Measurements from ENCODE around the gene SORBS2.
"Not testable (repeated sequence)": the region's sequence is repeated elsewhere in the genome, so short reads cannot be mapped to it uniquely, and the experiment has no call there.

The SORBS2 gene

GRCh38 chr4:185735866-185736400, 76.1 kb downstream of the SORBS2 start:
- no peak for DNase-seq

- DNase-seq: no peak
These were observed 77.1 kb downstream of the SORBS2 start for GRCh38 chr4:185734930-185735329.

GRCh38 chr4:185734214-185734613, 77.8 kb downstream of the SORBS2 start:
- DNase-seq: no peak

GRCh38 chr4:185730849-185731608, 81.0 kb downstream of the SORBS2 start:
- no peak for DNase-seq

- DNase-seq: no peak
These were observed 81.6 kb downstream of the SORBS2 start for GRCh38 chr4:185730387-185730786.

- DNase-seq: no peak
These were observed 82.6 kb downstream of the SORBS2 start for GRCh38 chr4:185729391-185729804.

GRCh38 chr4:185728893-185729292, 83.1 kb downstream of the SORBS2 start:
- DNase-seq: no peak

GRCh38 chr4:185726931-185727330, 85.1 kb downstream of the SORBS2 start:
- DNase-seq: no peak

GRCh38 chr4:185723631-185724260, 88.2 kb downstream of the SORBS2 start:
- no peak for DNase-seq

- no peak for DNase-seq
These were observed 90.0 kb downstream of the SORBS2 start for GRCh38 chr4:185722029-185722316.

GRCh38 chr4:185721190-185722028, 90.6 kb downstream of the SORBS2 start:
- DNase-seq: no peak

- DNase-seq: no peak
These were observed 92.5 kb downstream of the SORBS2 start for GRCh38 chr4:185719500-185719858.

GRCh38 chr4:185718578-185719499, 93.2 kb downstream of the SORBS2 start:
- no peak for DNase-seq

- DNase-seq: no peak
These were observed 94.6 kb downstream of the SORBS2 start for GRCh38 chr4:185717377-185717741.

- DNase-seq: no peak
These were observed 95.2 kb downstream of the SORBS2 start for GRCh38 chr4:185716577-185717376.

- DNase-seq: no peak
These were observed 95.8 kb downstream of the SORBS2 start for GRCh38 chr4:185716141-185716551.

- DNase-seq: not testable (repeated sequence)
These were observed 97.5 kb downstream of the SORBS2 start for GRCh38 chr4:185714524-185714923.

GRCh38 chr4:185713731-185714130, 98.3 kb downstream of the SORBS2 start:
- no peak for DNase-seq

GRCh38 chr4:185713272-185713671, 98.7 kb downstream of the SORBS2 start:
- DNase-seq: no peak

- DNase-seq: no peak
These were observed 99.5 kb downstream of the SORBS2 start for GRCh38 chr4:185712350-185713024.

GRCh38 chr4:185711726-185712125, 100.3 kb downstream of the SORBS2 start:
- no peak for DNase-seq
